ENCODE data around the gene KIAA0319L.

KIAA0319L gene

DNA sequence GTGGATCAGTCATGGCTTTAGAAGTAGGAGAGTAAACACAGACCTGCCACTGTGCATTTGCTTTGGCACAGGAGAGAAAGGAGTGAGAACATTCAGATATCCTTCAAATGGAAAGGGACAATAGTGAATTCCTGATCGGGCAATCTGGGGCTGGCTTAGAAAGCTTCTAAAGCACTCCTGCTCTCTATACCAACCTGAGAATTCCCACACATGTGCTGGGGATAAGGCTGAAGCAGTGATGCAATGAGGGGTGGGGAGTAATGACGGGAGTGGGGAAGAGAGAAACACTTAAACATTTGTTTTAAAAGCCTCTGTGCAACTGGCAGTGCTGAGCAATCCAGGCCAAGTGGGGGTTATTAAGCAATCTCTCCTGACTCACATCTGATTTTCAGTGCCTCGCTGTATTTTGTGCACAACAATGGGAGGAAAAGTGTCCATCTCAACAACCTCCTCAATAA, 108.8 kb downstream of the KIAA0319L start:
- Mint-ChIP-seq H3K4me3 (no peak overlapping the region), H3K27ac (no peak overlapping the region), H3K9me3 (no peaks in the 10 kb centered on the region), H3K4me1 (no peaks in the 10 kb centered on the region), H3K27me3 (ENCODE audit: low read depth, poor library complexity) (peaks cover 3% of the 10 kb centered on the region), H3K36me3 (ENCODE audit: low read depth) (peaks cover 17% of the 10 kb centered on the region)
- DNase-seq = no peak
- TF ChIP-seq, protein P1, sequence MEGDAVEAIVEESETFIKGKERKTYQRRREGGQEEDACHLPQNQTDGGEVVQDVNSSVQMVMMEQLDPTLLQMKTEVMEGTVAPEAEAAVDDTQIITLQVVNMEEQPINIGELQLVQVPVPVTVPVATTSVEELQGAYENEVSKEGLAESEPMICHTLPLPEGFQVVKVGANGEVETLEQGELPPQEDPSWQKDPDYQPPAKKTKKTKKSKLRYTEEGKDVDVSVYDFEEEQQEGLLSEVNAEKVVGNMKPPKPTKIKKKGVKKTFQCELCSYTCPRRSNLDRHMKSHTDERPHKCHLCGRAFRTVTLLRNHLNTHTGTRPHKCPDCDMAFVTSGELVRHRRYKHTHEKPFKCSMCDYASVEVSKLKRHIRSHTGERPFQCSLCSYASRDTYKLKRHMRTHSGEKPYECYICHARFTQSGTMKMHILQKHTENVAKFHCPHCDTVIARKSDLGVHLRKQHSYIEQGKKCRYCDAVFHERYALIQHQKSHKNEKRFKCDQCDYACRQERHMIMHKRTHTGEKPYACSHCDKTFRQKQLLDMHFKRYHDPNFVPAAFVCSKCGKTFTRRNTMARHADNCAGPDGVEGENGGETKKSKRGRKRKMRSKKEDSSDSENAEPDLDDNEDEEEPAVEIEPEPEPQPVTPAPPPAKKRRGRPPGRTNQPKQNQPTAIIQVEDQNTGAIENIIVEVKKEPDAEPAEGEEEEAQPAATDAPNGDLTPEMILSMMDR (IDR thresholded peaks at IDR 0.05) = no peak

DNA sequence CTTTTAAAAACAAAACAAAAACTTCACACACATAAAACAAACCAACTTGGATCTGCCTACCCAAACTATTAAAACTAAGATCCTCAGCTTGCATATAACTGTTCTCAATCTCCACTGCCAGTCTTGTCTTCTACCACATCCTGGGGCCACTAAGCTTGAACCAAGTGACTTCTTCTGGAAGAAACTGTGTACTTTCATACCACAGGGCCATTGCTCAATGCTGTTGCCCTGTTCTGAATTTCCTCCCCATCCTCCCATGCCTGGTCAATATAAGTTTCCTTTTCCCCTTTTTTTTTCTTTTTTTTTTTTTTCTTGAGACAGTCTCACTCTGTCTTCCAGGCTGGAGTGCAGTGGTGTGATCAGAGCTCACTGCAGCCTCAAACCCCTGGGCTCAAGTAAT, 109.9 kb downstream of the KIAA0319L start:
- Mint-ChIP-seq H3K36me3 (ENCODE audit: low read depth) (peaks cover 17% of the 10 kb centered on the region), H3K4me1 (no peaks in the 10 kb centered on the region), H3K27ac (peak overlapping the region; percentile 28), H3K9me3 (no peaks in the 10 kb centered on the region), H3K4me3 (no peak overlapping the region), H3K27me3 (ENCODE audit: low read depth, poor library complexity) (peaks cover 3% of the 10 kb centered on the region)
- TF ChIP-seq, protein P1 (IDR thresholded peaks at IDR 0.05) = no peak
- no peak for DNase-seq

DNA sequence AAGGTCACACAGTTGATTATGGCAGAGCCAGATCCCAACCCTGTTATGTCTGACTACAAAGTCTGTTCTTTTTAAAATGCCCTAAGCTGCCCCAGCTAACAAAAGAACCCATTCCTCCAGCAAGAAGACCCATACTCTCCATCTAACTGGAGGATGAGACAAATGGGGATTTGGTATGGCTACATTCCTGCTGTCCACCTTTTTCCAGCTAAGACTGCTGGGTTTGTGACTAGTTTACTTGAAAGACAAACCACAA, 112.8 kb downstream of the KIAA0319L start:
- TF ChIP-seq, protein P1 (IDR thresholded peaks at IDR 0.05) = no peak
- Mint-ChIP-seq H3K9me3 (no peaks in the 10 kb centered on the region), H3K4me1 (no peaks in the 10 kb centered on the region), H3K36me3 (ENCODE audit: low read depth) (peaks cover 10% of the 10 kb centered on the region), H3K27me3 (ENCODE audit: low read depth, poor library complexity) (peaks cover 3% of the 10 kb centered on the region), H3K4me3 (no peak overlapping the region), H3K27ac (no peak overlapping the region)
- no peak for DNase-seq

DNA sequence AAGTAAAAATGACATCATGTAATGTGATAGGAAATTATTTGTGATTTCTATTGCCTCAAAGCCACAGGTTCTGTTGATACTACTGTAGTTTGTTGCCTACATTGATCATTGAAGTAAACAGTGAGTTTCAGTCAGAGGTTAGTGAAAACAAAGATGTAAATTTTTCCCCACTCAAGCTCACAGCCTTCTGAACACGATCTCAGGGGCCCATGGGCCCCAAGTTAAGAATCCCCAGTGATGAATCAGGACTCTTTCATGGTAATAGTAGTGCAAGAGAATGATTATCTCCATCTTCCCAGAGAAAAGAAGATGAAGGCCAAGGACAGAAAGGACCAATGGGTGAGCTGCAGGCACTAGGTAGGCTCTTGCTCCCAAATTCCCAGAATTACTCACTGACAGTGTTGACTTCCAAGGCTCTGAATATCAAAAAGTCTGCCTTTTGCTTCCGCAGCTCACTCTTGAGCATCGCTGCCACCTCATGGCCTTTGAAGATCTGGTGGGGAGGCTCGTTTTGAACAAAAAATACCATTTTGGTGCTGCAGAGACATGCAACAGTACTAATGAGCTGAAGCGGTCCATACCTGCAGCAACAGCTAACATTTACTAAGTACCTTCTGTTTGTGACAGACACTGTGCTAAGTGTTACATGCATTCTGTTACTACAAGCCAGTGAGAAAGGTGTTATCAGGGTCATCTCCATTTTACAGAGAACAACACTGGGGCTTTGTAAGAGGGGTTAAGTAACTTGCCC, 113.3 kb downstream of the KIAA0319L start:
- no peak overlapping the region for H3K4me3 Mint-ChIP-seq
- no peaks in the 10 kb centered on the region for H3K9me3 Mint-ChIP-seq
- H3K4me1 Mint-ChIP-seq = no peaks in the 10 kb centered on the region
- H3K27me3 Mint-ChIP-seq (ENCODE audit: low read depth, poor library complexity) = peaks cover 3% of the 10 kb centered on the region
- TF ChIP-seq, protein P1 (IDR thresholded peaks at IDR 0.05) = no peak
- H3K36me3 Mint-ChIP-seq (ENCODE audit: low read depth) = peaks cover 11% of the 10 kb centered on the region
- no peak overlapping the region for H3K27ac Mint-ChIP-seq
- no peak for DNase-seq

DNA sequence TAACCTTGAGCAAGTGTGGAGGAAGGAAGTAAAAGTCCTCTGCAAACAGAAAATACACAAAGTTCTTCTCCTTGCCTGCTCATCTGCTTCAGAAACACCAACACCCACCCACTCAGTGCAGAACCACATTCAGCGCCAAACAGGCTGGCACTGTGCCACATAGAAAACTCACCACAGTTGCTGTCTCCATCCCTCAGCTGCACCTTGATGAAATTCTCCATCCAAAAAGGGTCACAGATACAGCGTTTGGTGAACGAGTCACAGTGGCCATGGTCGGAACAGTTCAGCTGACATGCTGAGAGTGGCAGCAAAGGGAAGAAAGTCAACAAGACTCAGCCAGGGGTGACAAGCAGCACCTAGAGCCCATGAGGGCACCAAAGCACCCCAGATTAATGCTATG, 114.5 kb downstream of the KIAA0319L start:
- H3K27ac Mint-ChIP-seq = no peak overlapping the region

More for the DNA sequence above, 114.5 kb downstream of the KIAA0319L start:
- Mint-ChIP-seq H3K4me3 (no peak overlapping the region), H3K36me3 (ENCODE audit: low read depth) (peaks cover 13% of the 10 kb centered on the region), H3K27me3 (ENCODE audit: low read depth, poor library complexity) (peaks cover 3% of the 10 kb centered on the region), H3K4me1 (no peaks in the 10 kb centered on the region), H3K9me3 (no peaks in the 10 kb centered on the region)
- no peak for DNase-seq
- TF ChIP-seq, protein P1 (IDR thresholded peaks at IDR 0.05) = no peak

Data from nephron progenitor cell (in vitro differentiated cells).